Mesothelial cell of epicardium (in vitro differentiated cells): ENCODE data around the gene CDH8. TPM values are rescaled to one million over a fixed set of nuclear protein-coding genes. Genes with fewer than 3 reads are reported as not detected.

Source experiments
- DNase-seq, 2 experiments: peaks; one replicate each; pipeline ENCODE4 v3.0.0; 2021; ENCODE audit warnings: low spot score in 2 of 2; ENCODE audit not compliant: unreplicated experiment in 2 of 2
- H3K27ac Mint-ChIP-seq: 2 replicates; pipeline ENCODE4 v1.8.0; 2021; ENCODE audit warnings: mixed read lengths
- H3K27me3 Mint-ChIP-seq: 2 replicates; pipeline ENCODE4 v1.8.0; 2021; ENCODE audit warnings: low read depth, mixed read lengths
- H3K36me3 Mint-ChIP-seq: 2 replicates; pipeline ENCODE4 v1.8.0; 2021; ENCODE audit warnings: mixed read lengths
- H3K4me1 Mint-ChIP-seq: 2 replicates; pipeline ENCODE4 v1.8.0; 2021; ENCODE audit warnings: mixed read lengths
- H3K4me3 Mint-ChIP-seq: 2 replicates; pipeline ENCODE4 v1.8.0; 2021; ENCODE audit warnings: mild to moderate bottlenecking, moderate library complexity, mixed read lengths
- H3K9me3 Mint-ChIP-seq: 2 replicates; pipeline ENCODE4 v1.8.0; 2021; ENCODE audit warnings: mixed read lengths
- CTCF ChIP-seq: fragments of 200-600 bp; sonication (generic); IDR thresholded peaks from one replicate; pipeline ENCODE4 v1.5.0; 2021; ENCODE audit warnings: antibody characterized with exemption; ENCODE audit not compliant: unreplicated experiment
- total RNA-seq: library from RNA; stranded (reverse); gene quantifications from 3 replicates; pipeline ENCODE4 v1.2.1, GENCODE V29; 2021

CDH8 gene
- total RNA-seq, 1 donor from 2014 or later: 20.2 TPM

- Mint-ChIP-seq H3K9me3 (no peaks in the 10 kb centered on the region), H3K36me3 (no peaks in the 10 kb centered on the region), H3K4me3 (no peak overlapping the region), H3K27me3 (peaks cover 5% of the 10 kb centered on the region), H3K4me1 (no peaks in the 10 kb centered on the region), H3K27ac (no peak overlapping the region)
- DNase-seq: no peak
- TF ChIP-seq CTCF: no peak
Measured at GRCh38 chr16:61659936-61660335, 376.3 kb downstream of the CDH8 start.

- no peaks in the 10 kb centered on the region for H3K36me3 Mint-ChIP-seq
Measured at GRCh38 chr16:61654962-61655361, 381.3 kb downstream of the CDH8 start.

GRCh38 chr16:61653544-61653943 is 382.7 kb downstream of the CDH8 start:
- TF ChIP-seq CTCF: no peak
- H3K36me3 Mint-ChIP-seq: no peaks in the 10 kb centered on the region
- peaks cover 6% of the 10 kb centered on the region for H3K27me3 Mint-ChIP-seq
- no peaks in the 10 kb centered on the region for H3K4me1 Mint-ChIP-seq
- no peak overlapping the region for H3K27ac Mint-ChIP-seq
- H3K4me3 Mint-ChIP-seq: no peak overlapping the region
- no peak for DNase-seq
- H3K9me3 Mint-ChIP-seq: no peaks in the 10 kb centered on the region

More at GRCh38 chr16:61654962-61655361, 381.3 kb downstream of the CDH8 start:
- Mint-ChIP-seq H3K27ac (no peak overlapping the region), H3K27me3 (peaks cover 4% of the 10 kb centered on the region), H3K9me3 (no peaks in the 10 kb centered on the region), H3K4me1 (no peaks in the 10 kb centered on the region), H3K4me3 (no peak overlapping the region)
- DNase-seq: no peak
- no peak for TF ChIP-seq CTCF

- no peak for TF ChIP-seq CTCF
- Mint-ChIP-seq H3K9me3 (no peaks in the 10 kb centered on the region), H3K27ac (no peak overlapping the region), H3K27me3 (peaks cover 7% of the 10 kb centered on the region), H3K36me3 (no peaks in the 10 kb centered on the region), H3K4me3 (no peak overlapping the region), H3K4me1 (peaks cover 2% of the 10 kb centered on the region)
- DNase-seq: no peak
Measured at GRCh38 chr16:61645561-61645960, 390.7 kb downstream of the CDH8 start.

- no peak for DNase-seq
- Mint-ChIP-seq H3K4me3 (no peak overlapping the region), H3K9me3 (no peaks in the 10 kb centered on the region), H3K27me3 (peaks cover 6% of the 10 kb centered on the region), H3K4me1 (peaks cover 2% of the 10 kb centered on the region), H3K27ac (no peak overlapping the region), H3K36me3 (no peaks in the 10 kb centered on the region)
- TF ChIP-seq CTCF: no peak
Measured at GRCh38 chr16:61644736-61645135, 391.5 kb downstream of the CDH8 start.

GRCh38 chr16:61617219-61617783 is 418.9 kb downstream of the CDH8 start:
- no peak overlapping the region for H3K4me3 Mint-ChIP-seq
- TF ChIP-seq CTCF: no peak
- H3K27me3 Mint-ChIP-seq: peaks cover 5% of the 10 kb centered on the region
- DNase-seq: no peak
- H3K4me1 Mint-ChIP-seq: peaks cover 3% of the 10 kb centered on the region
- H3K36me3 Mint-ChIP-seq: no peaks in the 10 kb centered on the region
- H3K27ac Mint-ChIP-seq: no peak overlapping the region
- H3K9me3 Mint-ChIP-seq: no peaks in the 10 kb centered on the region
